Heart right ventricle (tissue), 16 donors: ENCODE data around the gene COG5. TPM values are rescaled to one million over a fixed set of nuclear protein-coding genes. Genes with fewer than 3 reads are reported as not detected.

Experiments
- ATAC-seq, 8 donors: fragments of 200-7000 bp; cut with Tn5 transposase; one replicate each; pipeline ENCODE4 v1.9.1; 2020; ENCODE audit warnings: mild to moderate bottlenecking in 8 of 8, moderate library complexity in 8 of 8, moderate number of reproducible peaks in 1 of 8
- DNase-seq, 2 donors: peaks; one replicate each; pipeline ENCODE4 v3.0.0-alpha.2; 2020
- H3K27ac ChIP-seq, 10 donors: fragments of 200-600 bp; sonication (generic) in 2 of 10; one replicate each; pipeline versions ENCODE4 v1.5.0 to v1.8.0; 2020 to 2022; ENCODE audit warnings: mild to moderate bottlenecking in 3 of 10
- H3K27me3 ChIP-seq, 7 donors: fragments of 200-600 bp; one replicate each; pipeline ENCODE4 v1.8.0; 2021 to 2022; ENCODE audit warnings: mild to moderate bottlenecking in 2 of 7
- H3K36me3 ChIP-seq, 9 donors: fragments of 200-600 bp; sonication (generic) in 1 of 9; one replicate each; pipeline versions ENCODE4 v1.5.0 to v1.8.0; 2020 to 2022; ENCODE audit warnings: mild to moderate bottlenecking in 2 of 9
- H3K4me1 ChIP-seq, 9 donors: fragments of 200-600 bp; sonication (generic) in 1 of 9; one replicate each; pipeline versions ENCODE4 v1.5.0 to v1.8.0; 2020 to 2022; ENCODE audit warnings: mild to moderate bottlenecking in 4 of 9
- H3K4me3 ChIP-seq, 10 donors: fragments of 200-600 bp; sonication (generic) in 2 of 10; one replicate each; pipeline versions ENCODE4 v1.5.0 to v1.8.0; 2020 to 2022; ENCODE audit warnings: mild to moderate bottlenecking in 7 of 10, moderate library complexity in 2 of 10
- H3K9me3 ChIP-seq, 11 donors: fragments of 200-600 bp in 10 of 11; sonication (generic) in 2 of 11; one replicate each; pipeline versions ENCODE4 v1.5.0 to v1.8.0; 2013 to 2022; ENCODE audit warnings: mild to moderate bottlenecking in 2 of 11, control low read depth in 1 of 11, moderate library complexity in 1 of 11
- CTCF ChIP-seq, 9 donors: fragments of 200-600 bp; sonication (generic) in 2 of 9; IDR thresholded peaks; one replicate each; pipeline versions ENCODE4 v1.5.0 to v1.8.0; 2021 to 2022; ENCODE audit warnings: antibody characterized with exemption in 9 of 9, mild to moderate bottlenecking in 5 of 9, moderate library complexity in 1 of 9
- WGBS, 2 donors: extraction: QIAGEN DNeasy Blood & Tissue Kit; methylation state at CpG; one replicate each; pipeline ENCODE4 v1.1.7; 2013; ENCODE audit warnings: inconsistent platforms in 1 of 2; 5-methylcytosine and 5-hydroxymethylcytosine counted together
- intact Hi-C, 10 donors: fragments of 100-400 bp; cut with DNase I; formaldehyde crosslinking; loops; one replicate each; pipeline versions ENCODE4 v1.11.1 to v1.14.2; 2022
- polyA plus RNA-seq, 2 donors: library from polyadenylated mRNA; stranded (reverse); fragments of 200-250 nt; gene quantifications; one replicate each; pipeline ENCODE4 v1.2.3, GENCODE V29; 2013
- total RNA-seq, 10 donors: library from RNA; stranded (reverse); fragmentation: NEBNext Ultra II Directional in 3 of 10; extraction: Animal tissue kit (Norgen Biotek cat#: 25700) in 3 of 10; gene quantifications; one replicate each; pipeline versions ENCODE4 v1.2.1 to v1.2.4, GENCODE V29; 2021 to 2023
- donor health status: Arrhythmogenic right ventricular cardiomyopathy.
- donor health status: ischemic (EF 13 %, LVEDD 7.1; RV severe dilation, severe dysfunction).
- donor health status: healthy with polysubstance abuse.
- donor health status: DM: no; HTN: yes; CAD: no.
- donor health status: DM: no; HTN: no; CAD: no.
- donor health status: ischemic (EF 25% LVEDD 6.9; RV normal size, moderate dysfunction).
- donor health status: ischemic (EF 25% LVEDD 5.7; RV mildly dilated, moderate dysfunction).
- donor health status: healthy.
- donor health status: DM: yes; HTN: yes; CAD: no.
- donor health status: Ischemic cardiomyopathy.
- donor health status: ischemic (EF 35%, LVEDD 5.7; RV mildly dilated, moderate dysfunction).
- donor health status: nonischemic (EF 11% LVEDD 7.7; RV severe dilation, severe dysfunction).
- donor health status: DM: yes; HTN: yes; CAD: no.
- donor health status: PGD.
- donor health status: ischemic (EF 29% LVEDD 5.4; RV normal size, mild dysfunction).
- donor health status: nonischemic (EF 23%, LVEDD 6.1; RV moderate dilation, normal function).

Gene COG5
- total and polyA plus RNA-seq, 12 donors = 8.4 to 65.8 (median 52.2) TPM

- no peaks in the 10 kb centered on the region for H3K9me3 ChIP-seq
- intact Hi-C loops = no loop called here
- WGBS, 2 donors = 0 to 1% methylated on average over 64 to 73 of the region's 73 CpGs
- TF ChIP-seq CTCF (IDR thresholded peaks at IDR 0.05) = peak in 3 of 9 donors; percentile 20 to 42 (median 41)
- H3K27me3 ChIP-seq = no peaks in the 10 kb centered on the region
- H3K27ac ChIP-seq = peak overlapping the region; percentile 79 to 99 (median 94)
- peaks cover 0 to 5% (median 0%) of the 10 kb centered on the region in 9 donors for H3K36me3 ChIP-seq
- peaks cover 7 to 57% (median 43%) of the 10 kb centered on the region in 9 donors for H3K4me1 ChIP-seq
- peak; percentile 77 to 89 (median 82) for ATAC-seq
- H3K4me3 ChIP-seq = peak overlapping the region; percentile 57 to 91 (median 78)
- DNase-seq = peak; percentile 95 to 98
Observed at GRCh38 chr7:107169120-107170050, 394.3 kb downstream of the COG5 start.

DNA sequence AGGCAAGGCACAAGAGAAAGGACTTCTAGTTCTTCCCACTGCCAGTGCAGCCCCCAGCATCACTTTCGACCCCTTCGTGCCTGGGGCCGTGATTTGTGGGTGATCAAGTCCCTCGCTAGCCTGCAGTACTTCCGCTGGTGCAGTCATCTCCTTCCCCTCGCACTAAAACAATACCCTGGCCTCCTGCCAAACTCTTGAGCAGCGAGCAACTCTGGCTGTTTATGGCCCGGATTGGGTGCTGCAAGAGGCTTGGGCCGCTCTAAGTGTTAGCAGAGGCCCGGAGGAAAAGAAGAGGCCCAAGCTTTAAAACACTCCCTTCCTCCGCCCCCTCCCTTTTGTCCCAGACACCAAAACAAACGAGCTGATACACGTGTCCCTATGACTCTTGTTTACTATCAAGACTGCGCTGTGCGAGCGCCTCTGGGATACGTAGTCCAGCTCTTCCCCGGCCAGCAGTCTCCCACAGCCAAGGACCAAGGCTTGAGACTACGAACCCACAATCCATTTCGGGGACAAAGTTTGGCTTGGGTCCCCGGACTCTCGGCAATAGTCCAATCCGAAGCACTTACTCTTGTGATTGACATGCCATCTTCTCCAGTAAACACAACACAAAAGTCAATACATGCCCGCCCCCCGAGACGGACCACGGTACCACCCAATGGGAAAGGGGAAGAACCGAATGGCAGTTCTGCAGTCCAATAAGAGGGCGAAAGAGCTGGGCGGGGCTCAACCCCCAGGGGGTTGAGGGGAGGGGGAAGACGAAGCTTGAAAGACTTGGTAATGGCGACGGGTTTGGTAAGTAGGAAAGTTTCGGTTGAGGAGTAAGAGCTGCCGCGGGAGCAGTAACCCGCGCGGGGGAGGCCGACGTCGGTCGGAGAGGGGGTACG, 395.2 kb downstream of the COG5 start, which contains the start of gene HBP1:
TSS of gene HBP1 (plus strand) at position 771 of the 887 bp plus-strand sequence. CDS start 10,891 bp downstream, outside the sequence.
- WGBS, 2 donors = 0% methylated on average over 44 of the region's 44 CpGs
- Histone ChIP-seq H3K9me3 (no peaks in the 10 kb centered on the region), H3K36me3 (peaks cover 0 to 5% (median 0%) of the 10 kb centered on the region in 9 donors), H3K27me3 (no peaks in the 10 kb centered on the region), H3K4me1 (peaks cover 7 to 48% (median 34%) of the 10 kb centered on the region in 9 donors), H3K4me3 (peak within 1 kb of the TSS; percentile 57 to 91 (median 78)), H3K27ac (peak within 1 kb of the TSS; percentile 88 to 99 (median 96))
- peak; percentile 90 to 96 (median 94) for ATAC-seq
- TF ChIP-seq CTCF (IDR thresholded peaks at IDR 0.05) = no peak
- DNase-seq = peak; percentile 98 to 100
- intact Hi-C loops = loop anchor here in 1 of 10 donors (1.0 kb wide), 1 partner anchor 124 kb away; the partner anchor contains the start of gene PRKAR2B

DNA sequence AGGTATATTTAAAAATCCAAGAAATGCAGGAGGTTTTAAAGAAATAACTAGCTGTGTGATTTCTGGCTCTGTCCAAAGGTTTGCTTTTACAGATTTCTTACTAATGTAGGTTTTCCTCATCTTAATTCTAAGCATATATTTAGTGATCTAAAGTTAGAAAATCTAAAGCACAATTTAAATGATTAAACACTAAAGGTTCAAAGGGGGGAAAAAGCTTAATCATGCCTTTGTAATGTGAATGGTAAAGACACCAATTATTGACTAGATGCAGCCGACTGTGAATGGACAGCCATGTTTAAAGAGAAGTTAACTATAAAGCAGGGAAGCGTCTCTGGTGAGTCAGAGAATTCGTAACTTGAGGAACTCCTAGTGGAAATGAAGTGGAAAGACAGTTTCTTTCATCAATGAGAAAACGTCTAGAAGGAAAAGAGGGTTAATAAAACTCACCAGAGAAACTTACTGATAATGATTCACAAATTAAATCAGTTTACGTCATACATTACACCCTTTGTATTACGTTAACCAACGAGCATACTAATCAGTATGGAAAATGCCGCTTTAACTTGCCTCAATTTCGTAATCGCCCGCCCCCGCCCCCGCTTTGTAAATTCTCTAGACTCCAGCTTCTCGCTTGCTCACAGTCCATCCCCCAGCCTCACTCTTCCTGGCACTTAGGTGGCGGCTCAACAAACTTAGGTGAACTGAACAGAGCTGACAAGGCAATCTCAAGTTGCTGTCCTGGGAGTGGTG, 396.1 kb downstream of the COG5 start:
- intact Hi-C loops = loop anchor here in 1 of 10 donors (1.0 kb wide), 1 partner anchor 123 kb away; the partner anchor contains the start of gene PRKAR2B
- 0% methylated on average over 15 of the region's 15 CpGs for WGBS, 2 donors
- DNase-seq = peak in 1 of 2 donors; percentile 35
- peaks cover 7 to 40% (median 26%) of the 10 kb centered on the region in 9 donors for H3K4me1 ChIP-seq
- peaks cover 0 to 5% (median 0%) of the 10 kb centered on the region in 9 donors for H3K36me3 ChIP-seq
- peak; percentile 10 to 62 (median 46) for TF ChIP-seq CTCF (IDR thresholded peaks at IDR 0.05)
- peak overlapping the region; percentile 36 to 88 (median 62) for H3K4me3 ChIP-seq
- no peaks in the 10 kb centered on the region for H3K9me3 ChIP-seq
- peak in 7 of 8 donors; percentile 1 to 43 (median 12) for ATAC-seq
- H3K27ac ChIP-seq = peak overlapping the region; percentile 86 to 98 (median 96)
- no peaks in the 10 kb centered on the region for H3K27me3 ChIP-seq
